Spleen (tissue), 11 donors: ENCODE data around the gene SLC22A2. TPM values are rescaled to one million over a fixed set of nuclear protein-coding genes. Genes with fewer than 3 reads are reported as not detected.

Experiments
- DNase-seq: peaks from one replicate; pipeline ENCODE4 v3.0.0-alpha.2; 2020
- H3K27ac ChIP-seq, 8 donors: fragments of 200-600 bp; sonication (generic) in 7 of 8; 1 replicate in 4 of 8; 2 replicates in 4 of 8; pipeline versions ENCODE4 v1.5.0 to v1.8.0; 2016 to 2021; ENCODE audit warnings: inconsistent platforms in 4 of 8, mild to moderate bottlenecking in 4 of 8, moderate library complexity in 1 of 8
- H3K27me3 ChIP-seq, 7 donors: fragments of 200-600 bp; sonication (generic) in 6 of 7; replicated peaks in 1 of 7; 1 replicate in 4 of 7; 2 replicates in 3 of 7; pipeline versions ENCODE4 v1.5.0 to v1.8.0; 2016 to 2021; ENCODE audit warnings: inconsistent platforms in 3 of 7, mild to moderate bottlenecking in 1 of 7
- H3K36me3 ChIP-seq, 6 donors: fragments of 200-600 bp; sonication (generic) in 5 of 6; 1 replicate in 4 of 6; 2 replicates in 2 of 6; pipeline versions ENCODE4 v1.5.0 to v1.8.0; 2016 to 2021; ENCODE audit warnings: inconsistent platforms in 2 of 6
- H3K4me1 ChIP-seq, 6 donors: fragments of 200-600 bp; sonication (generic) in 5 of 6; 1 replicate in 3 of 6; 2 replicates in 3 of 6; pipeline versions ENCODE4 v1.5.0 to v1.8.0; 2016 to 2021; ENCODE audit warnings: inconsistent platforms in 3 of 6
- H3K4me3 ChIP-seq, 8 donors: fragments of 200-600 bp; sonication (generic) in 7 of 8; 1 replicate in 4 of 8; 2 replicates in 4 of 8; pipeline versions ENCODE4 v1.5.0 to v1.8.0; 2016 to 2021; ENCODE audit warnings: inconsistent platforms in 4 of 8, mild to moderate bottlenecking in 4 of 8, moderate library complexity in 2 of 8
- H3K9me3 ChIP-seq, 8 donors: fragments of 200-600 bp; sonication (generic) in 7 of 8; 1 replicate in 4 of 8; 2 replicates in 4 of 8; pipeline versions ENCODE4 v1.5.0 to v1.8.0; 2016 to 2021; ENCODE audit warnings: inconsistent platforms in 4 of 8
- CTCF ChIP-seq, 11 experiments: fragments of 200-600 bp in 7 of 11; fragments of 450-650 bp in 4 of 11; sonication (generic) in 4 of 11; IDR thresholded peaks in 8 of 11; conservative IDR thresholded peaks in 3 of 11; 1 replicate in 7 of 11; 2 replicates in 4 of 11; pipeline versions ENCODE4 v1.4.0 to v1.8.0; 2016 to 2021; ENCODE audit warnings: antibody characterized with exemption in 11 of 11, inconsistent platforms in 4 of 11, mild to moderate bottlenecking in 1 of 11
- POLR2A ChIP-seq, 3 donors: fragments of 450-650 bp; IDR thresholded peaks; one replicate each; pipeline ENCODE4 v1.5.1; 2017; ENCODE audit warnings: antibody characterized with exemption in 3 of 3, mild to moderate bottlenecking in 1 of 3
- POLR2AphosphoS5 ChIP-seq, 3 donors: sonication (generic); formaldehyde crosslinking; IDR thresholded peaks; one replicate each; pipeline ENCODE4 v1.5.1; 2017; ENCODE audit warnings: antibody characterized with exemption in 3 of 3
- WGBS, 5 donors: extraction: QIAGEN DNeasy Blood & Tissue Kit in 3 of 5; methylation state at CpG; one replicate each; pipeline versions ENCODE4 v1.1.5 to v1.1.7; 2013 to 2018; 5-methylcytosine and 5-hydroxymethylcytosine counted together
- intact Hi-C: fragments of 100-400 bp; cut with DNase I; formaldehyde crosslinking; loops from one replicate; pipeline ENCODE4 v1.15.0; 2023; ENCODE audit warnings: low total_unique reads
- polyA plus RNA-seq, 3 donors: library from polyadenylated mRNA; stranded (reverse); fragments of 200-250 nt; gene quantifications; one replicate each; pipeline ENCODE4 v1.2.1, GENCODE V29; 2013
- total RNA-seq, 7 donors: library from RNA; depleted of rRNA in 3 of 7; stranded (reverse); fragments of >200 nt in 3 of 7; fragmentation: NEBNext Ultra II Directional in 4 of 7; extraction: Animal tissue kit (Norgen Biotek cat#: 25700) in 4 of 7; gene quantifications; one replicate each; pipeline versions ENCODE4 v1.1.0 to v1.2.1, GENCODE V29; 2016 to 2021
- donor health status: healthy with polysubstance abuse.
- donor health status: DM: no; HTN: no; CAD: no; lungs with moderate emphysema.
- donor health status: DM: no; HTN: no; CAD: no.
- donor health status: Bipolar disorder and iron deficiency.
- donor health status: healthy.
- donor health status: DM: no; HTN: no; CAD: no.
- donor health status: DM: yes; HTN: yes; CAD: no.

SLC22A2 gene
- total and polyA plus RNA-seq, 10 donors: not detected

DNA sequence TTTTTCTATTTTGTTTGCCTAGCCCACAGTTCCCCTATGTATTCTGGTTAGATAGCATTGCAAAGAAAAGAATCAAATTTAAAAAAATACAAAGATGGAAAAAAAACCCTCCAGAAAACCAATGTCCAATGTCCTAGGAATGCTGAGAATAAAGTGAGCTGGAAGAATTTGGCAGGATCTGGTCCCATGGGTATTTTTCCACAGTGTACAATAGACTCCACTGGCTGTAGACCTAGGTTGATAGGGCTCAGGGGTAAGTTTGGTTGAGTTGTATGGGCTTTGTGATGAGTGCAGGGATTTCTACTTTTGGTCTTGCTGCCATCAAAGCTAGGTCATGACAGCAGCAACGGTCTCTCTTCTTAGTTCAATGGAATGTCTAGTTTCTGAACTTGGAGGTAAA is 41.5 kb downstream of the SLC22A2 start:
- WGBS, 5 donors: 67 to 100% (median 75%) methylated on average over 1 of the region's 1 CpG
- intact Hi-C loops: no loop called here
- peaks cover 0 to 7% (median 0%) of the 10 kb centered on the region in 8 donors for H3K9me3 ChIP-seq
- H3K36me3 ChIP-seq: no peaks in the 10 kb centered on the region
- no peak overlapping the region for H3K27ac ChIP-seq
- TF ChIP-seq POLR2A (IDR thresholded peaks at IDR 0.05) (no peak), POLR2AphosphoS5 (IDR thresholded peaks at IDR 0.05) (no peak), CTCF (IDR thresholded peaks at IDR 0.05 in 8 of 11, conservative IDR thresholded peaks at IDR 0.05 in 3 of 11) (no peak)
- DNase-seq: no peak
- H3K4me3 ChIP-seq: no peak overlapping the region
- H3K4me1 ChIP-seq: no peaks in the 10 kb centered on the region
- H3K27me3 ChIP-seq: peaks cover 0 to 44% (median 6%) of the 10 kb centered on the region in 7 donors

- no peak for DNase-seq
- Histone ChIP-seq H3K36me3 (no peaks in the 10 kb centered on the region), H3K27ac (no peak overlapping the region), H3K27me3 (peaks cover 0 to 44% (median 6%) of the 10 kb centered on the region in 7 donors), H3K4me3 (no peak overlapping the region), H3K4me1 (no peaks in the 10 kb centered on the region), H3K9me3 (peaks cover 0 to 7% (median 0%) of the 10 kb centered on the region in 8 donors)
- WGBS, 5 donors: 27 to 45% (median 42%) methylated on average over 3 of the region's 3 CpGs
- TF ChIP-seq POLR2A (IDR thresholded peaks at IDR 0.05) (no peak), POLR2AphosphoS5 (IDR thresholded peaks at IDR 0.05) (no peak), CTCF (IDR thresholded peaks at IDR 0.05 in 8 of 11, conservative IDR thresholded peaks at IDR 0.05 in 3 of 11) (no peak)
- intact Hi-C loops: no loop called here
These were observed 43.4 kb downstream of the SLC22A2 start for GRCh38 chr6:160215232-160215631.

GRCh38 chr6:160207618-160208017 is 51.0 kb downstream of the SLC22A2 start:
- intact Hi-C loops: no loop called here
- Histone ChIP-seq H3K4me1 (no peaks in the 10 kb centered on the region), H3K36me3 (no peaks in the 10 kb centered on the region), H3K27me3 (no peaks in the 10 kb centered on the region), H3K27ac (no peak overlapping the region), H3K4me3 (no peak overlapping the region), H3K9me3 (peaks cover 0 to 24% (median 14%) of the 10 kb centered on the region in 8 donors)
- no peak for TF ChIP-seq POLR2AphosphoS5 (IDR thresholded peaks at IDR 0.05)
- TF ChIP-seq CTCF (IDR thresholded peaks at IDR 0.05 in 8 of 11, conservative IDR thresholded peaks at IDR 0.05 in 3 of 11): no peak
- TF ChIP-seq POLR2A (IDR thresholded peaks at IDR 0.05): no peak
- WGBS, 5 donors: 68 to 86% (median 73%) methylated on average over 3 of the region's 3 CpGs
- DNase-seq: no peak

DNA sequence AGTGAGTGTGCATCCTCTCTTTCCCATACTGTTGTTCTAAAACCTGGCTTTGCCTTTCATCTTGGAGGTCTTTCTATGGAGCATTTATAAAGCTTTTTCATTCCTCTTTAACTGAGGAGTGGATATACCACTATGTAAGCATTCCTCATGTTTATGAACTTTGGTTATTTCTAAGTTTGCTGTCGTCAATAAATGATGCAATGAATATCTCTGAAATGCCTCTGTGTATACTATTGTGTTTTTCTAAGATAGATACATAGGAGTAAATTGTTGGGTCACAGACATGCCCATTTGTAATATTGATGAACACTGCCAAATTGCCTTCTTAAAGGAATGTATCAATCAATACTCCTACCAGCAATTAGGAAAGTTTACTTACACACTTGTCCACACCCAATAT is 53.9 kb downstream of the SLC22A2 start:
- 45 to 97% (median 81%) methylated on average over 1 of the region's 1 CpG for WGBS, 5 donors
- no peaks in the 10 kb centered on the region for H3K27me3 ChIP-seq
- H3K4me1 ChIP-seq: no peaks in the 10 kb centered on the region
- no peak overlapping the region for H3K27ac ChIP-seq
- no peaks in the 10 kb centered on the region for H3K36me3 ChIP-seq
- intact Hi-C loops: no loop called here
- H3K9me3 ChIP-seq: peaks cover 0 to 24% (median 14%) of the 10 kb centered on the region in 8 donors
- H3K4me3 ChIP-seq: no peak overlapping the region
- no peak for DNase-seq
- TF ChIP-seq POLR2AphosphoS5 (IDR thresholded peaks at IDR 0.05) (no peak), POLR2A (IDR thresholded peaks at IDR 0.05) (no peak), CTCF (IDR thresholded peaks at IDR 0.05 in 8 of 11, conservative IDR thresholded peaks at IDR 0.05 in 3 of 11) (no peak)
